A673 (cell line): Measurements from ENCODE around the gene ZNF614. TPM values are rescaled to one million over a fixed set of nuclear protein-coding genes. Genes with fewer than 3 reads are reported as not detected.
"Not testable (repeated sequence)": the region's sequence is repeated elsewhere in the genome, so short reads cannot be mapped to it uniquely, and the experiment has no call there.

Experiments used
- BruUV-seq: library from RNA; stranded (reverse); fragments of 400-500 nt; replicated peaks from 2 replicates; lab custom pipeline; 2021; lab: Mats Ljungman, UMichigan
- CTCF ChIA-PET: fragments of 300-600 bp; sonication (Branson Sonifier 250); formaldehyde crosslinking; loops from one replicate; lab custom pipeline; 2022; ENCODE audit warnings: antibody characterized with exemption; lab: Charles Lee
- POLR2A ChIA-PET: fragments of 300-600 bp; sonication (Branson Sonifier 250); formaldehyde crosslinking; loops from one replicate; lab custom pipeline; 2022; ENCODE audit warnings: antibody characterized with exemption; ENCODE audit not compliant: low non-redundant PET; lab: Charles Lee
- DNase-seq: peaks from one replicate; pipeline ENCODE4 v3.0.0-alpha.2; 2015; ENCODE audit warnings: low spot score
- H3K27ac ChIP-seq: fragments of 200-600 bp; sonication (generic); 2 replicates; pipeline ENCODE4 v1.5.1; 2016; ENCODE audit warnings: mixed run types, low read depth, mild to moderate bottlenecking, mixed read lengths, antibody characterized with exemption, low read length; ENCODE audit not compliant: poor library complexity, severe bottlenecking
- H3K27me3 ChIP-seq: fragments of 200-600 bp; sonication (generic); replicated peaks from 2 replicates; pipeline ENCODE4 v1.6.1; 2017; ENCODE audit warnings: mixed run types, low read depth, mild to moderate bottlenecking, mixed read lengths, antibody characterized with exemption, low read length; ENCODE audit not compliant: insufficient read depth, poor library complexity
- H3K36me3 ChIP-seq: fragments of 200-600 bp; sonication (generic); 2 replicates; pipeline ENCODE4 v1.6.1; 2016; ENCODE audit warnings: mixed run types, mild to moderate bottlenecking, mixed read lengths, antibody characterized with exemption, low read length; ENCODE audit not compliant: insufficient read depth, poor library complexity, severe bottlenecking
- H3K4me1 ChIP-seq: fragments of 200-600 bp; sonication (generic); 2 replicates; pipeline ENCODE4 v1.6.1; 2017; ENCODE audit warnings: mixed run types, mild to moderate bottlenecking, mixed read lengths, antibody characterized with exemption, low read length; ENCODE audit not compliant: insufficient read depth, poor library complexity, severe bottlenecking
- H3K4me3 ChIP-seq: fragments of 200-600 bp; sonication (generic); 2 replicates; pipeline ENCODE4 v1.5.1; 2016; ENCODE audit warnings: low read depth, mixed run types, mild to moderate bottlenecking, mixed read lengths, low read length; ENCODE audit not compliant: poor library complexity, severe bottlenecking
- H3K9me3 ChIP-seq: fragments of 200-600 bp; sonication (generic); 2 replicates; pipeline ENCODE4 v1.6.1; 2016; ENCODE audit warnings: mixed run types, low read depth, mild to moderate bottlenecking, mixed read lengths, antibody characterized with exemption, low read length; ENCODE audit not compliant: poor library complexity, severe bottlenecking
- CTCF ChIP-seq: fragments of 300-800, 200-600 bp; sonication (generic); conservative IDR thresholded peaks from 2 replicates; pipeline ENCODE4 v1.5.1; 2017; ENCODE audit warnings: low read depth, mild to moderate bottlenecking, antibody characterized with exemption, low read length, moderate library complexity, mixed read lengths
- EZH2 ChIP-seq: fragments of 200-600 bp; sonication (generic); IDR thresholded peaks from 2 replicates; pipeline ENCODE4 v1.6.1; 2017; ENCODE audit warnings: borderline replicate concordance, low read depth, mild to moderate bottlenecking, mixed read lengths, antibody characterized with exemption, low read length; ENCODE audit not compliant: poor library complexity, severe bottlenecking
- intact Hi-C: fragments of 100-400 bp; cut with micrococcal nuclease; formaldehyde crosslinking; loops from one replicate; pipeline ENCODE4 v1.10.0; 2022; ENCODE audit not compliant: unreplicated experiment
- total RNA-seq: library from RNA; stranded (reverse); gene quantifications from 2 replicates; pipeline ENCODE4 v1.2.3, GENCODE V29; 2021

Gene ZNF614
- total RNA-seq, 1 experiment from 2014 or later = 12.5 TPM

GRCh38 chr19:51986309-51987291 is 41.6 kb downstream of the ZNF614 start, which contains the start of gene ZNF350:
ZNF350 (minus strand) TSS chr19:51986840; CDS start chr19:51974360, 12,480 bp downstream.
- peak within 1 kb of the TSS; percentile 73 for H3K4me3 ChIP-seq
- no peak for TF ChIP-seq CTCF
- no peak for TF ChIP-seq EZH2
- H3K9me3 ChIP-seq = peaks cover 47% of the 10 kb centered on the region
- ChIA-PET POLR2A (no interaction called here), CTCF (no interaction called here)
- BruUV-seq = TSS peak; percentile 73
- DNase-seq = peak; percentile 96
- H3K27ac ChIP-seq = peak within 1 kb of the TSS; percentile 49
- H3K4me1 ChIP-seq = no peaks in the 10 kb centered on the region
- no peaks in the 10 kb centered on the region for H3K27me3 ChIP-seq
- no peaks in the 10 kb centered on the region for H3K36me3 ChIP-seq
- intact Hi-C loops = no loop called here

DNA sequence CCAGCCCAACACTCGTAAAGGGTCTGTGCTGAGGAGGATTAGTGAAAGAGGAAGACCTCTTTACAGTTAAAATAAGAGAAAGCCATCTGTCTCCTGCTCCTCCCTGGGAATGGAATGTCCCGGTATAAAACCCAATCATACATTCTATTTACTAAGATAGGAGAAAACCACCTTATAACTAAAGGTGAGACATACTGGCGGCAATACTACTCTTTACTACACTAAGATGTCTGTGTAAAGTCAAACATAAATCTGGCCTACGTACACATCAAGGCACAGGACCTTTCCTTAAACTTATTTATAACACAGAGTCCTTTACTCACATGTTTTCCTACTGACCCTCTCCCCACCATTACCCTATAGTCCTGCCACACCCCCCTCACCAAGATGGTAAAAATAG is 44.8 kb downstream of the ZNF614 start:
- no peaks in the 10 kb centered on the region for H3K4me1 ChIP-seq
- H3K36me3 ChIP-seq = no peaks in the 10 kb centered on the region
- ChIA-PET CTCF (no interaction called here), POLR2A (no interaction called here)
- peaks cover 37% of the 10 kb centered on the region for H3K9me3 ChIP-seq
- H3K27ac ChIP-seq = no peak overlapping the region
- DNase-seq = no peak
- H3K27me3 ChIP-seq = no peaks in the 10 kb centered on the region
- TF ChIP-seq EZH2 (no peak), CTCF (no peak)
- no peak overlapping the region for H3K4me3 ChIP-seq
- intact Hi-C loops = no loop called here
- no TSS peak for BruUV-seq

- H3K27me3 ChIP-seq, intact Hi-C loops, BruUV-seq, POLR2A ChIA-PET, DNase-seq, CTCF ChIA-PET, H3K27ac ChIP-seq, H3K4me1 ChIP-seq, H3K4me3 ChIP-seq, H3K36me3 ChIP-seq: not testable (repeated sequence)
- peaks cover 34% of the 10 kb centered on the region for H3K9me3 ChIP-seq
Observed at GRCh38 chr19:51980926-51981325, 47.3 kb downstream of the ZNF614 start.
